ENCODE data around the gene SLC25A25.
"Not testable (repeated sequence)": the region's sequence is repeated elsewhere in the genome, so short reads cannot be mapped to it uniquely, and the experiment has no call there.

SLC25A25 gene

DNA sequence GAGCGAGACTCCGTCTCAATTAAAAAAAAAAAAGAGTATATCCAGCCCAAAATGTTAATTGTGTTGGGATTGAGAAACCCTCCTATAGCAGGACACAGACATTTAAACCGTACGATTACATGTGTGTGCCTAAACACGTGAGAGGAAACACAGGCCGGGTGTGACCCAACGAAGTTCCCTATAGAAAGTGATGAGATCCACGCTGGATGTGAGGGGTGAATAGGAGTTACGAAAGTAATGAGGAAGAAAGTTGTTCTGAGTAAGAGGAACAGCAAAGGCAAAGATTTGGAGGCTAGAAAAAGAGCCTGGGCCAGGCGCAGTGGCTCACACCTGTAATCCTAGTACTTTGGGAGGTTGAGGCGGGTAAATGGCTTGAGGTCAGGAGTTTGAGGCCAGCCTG lies 14.5 kb upstream of the SLC25A25 start:
- DNase-seq, result no peak

DNA sequence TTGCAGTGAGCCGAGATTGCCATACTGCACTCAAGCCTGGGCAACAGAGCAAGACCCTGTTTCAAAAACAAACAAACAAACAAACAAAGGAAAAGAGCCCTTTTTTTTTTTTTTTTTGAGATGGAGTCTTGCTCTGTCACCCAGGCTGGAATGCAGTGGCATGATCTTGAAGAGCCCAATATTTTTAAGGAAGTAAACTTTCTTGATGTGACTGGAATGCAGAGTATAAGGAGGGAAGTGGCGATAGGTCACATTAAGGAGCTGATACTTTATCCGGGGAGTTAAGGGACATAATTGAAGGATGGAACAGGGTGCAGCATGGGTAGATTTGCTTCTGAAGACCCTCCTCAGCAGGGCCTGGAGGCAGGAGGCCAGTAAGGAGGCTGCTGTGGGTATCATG lies 13.9 kb upstream of the SLC25A25 start:
- DNase-seq, result no peak

- no peak for DNase-seq
Measured at GRCh38 chr9:128055344-128056040, 12.5 kb upstream of the SLC25A25 start.

- DNase-seq, result no peak
Measured at GRCh38 chr9:128056086-128056485, 11.9 kb upstream of the SLC25A25 start.

DNA sequence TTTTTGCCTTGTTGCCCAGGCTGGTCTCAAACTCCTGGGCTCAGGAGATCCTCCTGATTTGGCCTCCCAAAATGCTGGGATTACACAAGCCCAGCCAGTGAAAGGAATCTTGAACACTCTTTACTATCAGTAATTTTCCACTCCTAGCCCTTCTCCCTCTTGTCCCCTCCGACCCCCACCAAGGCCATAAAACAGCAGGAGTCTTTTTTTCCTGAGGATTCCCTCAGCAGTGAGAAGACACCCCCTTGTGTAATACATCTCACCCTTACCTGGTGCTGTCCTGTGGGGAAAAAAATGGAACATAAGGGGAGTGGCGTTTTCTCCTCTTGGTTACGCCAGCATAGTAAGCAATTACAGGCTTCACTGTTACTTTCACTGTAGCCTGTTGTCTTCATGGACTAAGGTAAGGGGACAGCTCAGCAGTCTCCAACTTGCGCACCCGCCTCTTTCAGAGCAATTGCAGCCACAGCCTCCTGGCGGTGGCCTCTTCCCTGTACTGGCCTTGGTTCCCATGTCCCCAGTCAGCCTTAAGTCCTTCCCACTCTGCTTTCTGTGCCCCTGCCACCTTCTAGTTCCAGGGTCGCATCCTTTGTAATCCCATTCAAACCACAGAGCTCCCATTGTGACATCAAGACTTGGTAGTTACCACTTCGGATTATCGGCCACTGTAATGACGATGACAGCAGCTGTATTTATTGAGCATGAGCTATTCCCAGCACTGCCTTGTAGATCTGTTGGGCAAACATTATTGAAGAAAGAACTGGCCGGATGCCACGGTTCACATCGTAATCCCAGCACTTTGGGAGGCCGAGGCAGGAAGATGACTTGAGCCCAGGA lies 10.9 kb upstream of the SLC25A25 start:
- no peak for DNase-seq

- no peak for DNase-seq
Measured at GRCh38 chr9:128057724-128058409, 10.2 kb upstream of the SLC25A25 start.

- DNase-seq, result no peak
Measured at GRCh38 chr9:128059365-128059983, 8.6 kb upstream of the SLC25A25 start.

DNA sequence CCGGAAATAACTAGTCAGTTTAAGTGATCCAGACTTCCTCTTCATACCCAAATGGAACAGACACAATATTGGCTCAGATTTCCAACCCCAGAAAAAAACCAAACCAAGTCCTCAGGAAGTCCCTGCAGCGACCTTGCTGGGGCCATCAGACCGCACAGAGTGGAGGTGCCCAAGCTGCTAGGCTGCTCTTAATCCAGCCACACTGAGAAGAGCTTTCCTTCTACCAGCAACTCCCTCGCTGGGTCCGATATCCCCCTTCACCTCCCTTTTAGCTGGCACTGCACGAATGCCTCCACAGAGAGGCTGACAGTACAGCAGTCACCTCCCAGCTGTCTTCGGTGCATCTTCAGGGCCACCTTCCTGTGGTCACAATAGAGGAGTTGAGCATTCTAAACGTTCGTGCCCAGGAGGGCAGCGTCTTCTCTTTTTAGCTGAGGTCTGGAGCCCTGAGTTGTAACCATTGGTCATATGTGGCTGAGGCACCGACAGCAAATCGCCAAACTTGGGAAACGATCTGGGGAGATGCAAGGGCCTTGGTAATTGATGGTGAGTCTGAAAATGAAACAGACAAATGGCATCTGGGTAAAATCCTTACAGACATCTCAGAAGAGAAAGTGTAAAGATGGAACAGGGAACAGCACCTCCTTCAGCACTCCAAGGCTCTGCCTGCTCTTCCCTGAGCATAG lies 6.6 kb upstream of the SLC25A25 start:
- DNase-seq, result no peak

- DNase-seq, result no peak
Measured at GRCh38 chr9:128062279-128062678, 5.8 kb upstream of the SLC25A25 start.

GRCh38 chr9:128062846-128063831 lies 4.9 kb upstream of the SLC25A25 start:
- no peak for DNase-seq

GRCh38 chr9:128065907-128066712 lies 1.9 kb upstream of the SLC25A25 start:
- no peak for DNase-seq

DNA sequence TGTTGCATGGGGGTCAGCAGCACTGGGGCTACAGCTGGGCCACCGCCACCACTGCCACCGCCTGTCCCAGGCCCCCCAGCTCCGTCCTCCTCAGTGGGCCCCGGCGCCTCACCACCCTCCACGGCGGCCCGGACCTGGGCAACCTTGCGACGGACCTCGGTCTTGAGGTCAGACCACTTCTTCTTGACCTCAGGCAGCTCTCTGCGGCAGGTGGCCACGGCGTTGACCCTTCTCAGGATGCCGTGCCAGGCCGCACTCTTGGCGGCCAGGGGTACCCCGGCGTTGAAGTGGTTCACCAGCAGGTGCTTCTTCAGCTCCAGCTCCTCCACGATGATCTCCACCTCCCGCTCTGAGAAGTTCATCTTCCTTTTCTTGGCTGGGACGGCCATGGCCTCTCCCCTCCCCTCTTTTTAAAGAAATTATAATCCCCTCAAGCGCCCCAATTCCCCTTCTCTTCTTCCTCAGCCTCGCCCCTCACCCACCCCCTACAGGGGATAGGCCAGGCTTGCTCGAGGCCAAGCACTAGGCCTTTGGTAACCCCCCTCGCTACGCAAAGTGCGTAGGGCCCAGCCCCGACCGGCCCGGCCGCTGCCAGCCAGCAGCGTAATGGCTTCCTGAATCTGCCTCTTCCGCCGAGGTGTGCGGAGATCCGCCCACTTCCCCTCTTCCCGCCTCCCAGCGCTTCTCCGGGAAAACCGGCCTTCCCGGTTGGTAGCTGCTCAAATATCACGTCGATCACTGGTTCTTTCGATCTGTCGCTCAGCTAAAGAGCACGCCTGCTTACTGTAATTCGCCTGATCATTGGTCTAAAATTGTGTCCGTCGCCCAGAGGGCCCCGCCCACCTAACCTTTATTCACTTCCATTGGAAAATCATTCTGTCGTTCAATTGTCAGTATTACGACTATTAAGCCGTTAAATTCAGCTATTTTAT lies 1.1 kb upstream of the SLC25A25 start, which contains the start of gene NAIF1:
Gene NAIF1, minus strand, starts transcription at position 608 of the 932 bp plus-strand sequence. Its CDS starts 219 bp downstream, at position 389.
- peak; percentile 98 for DNase-seq

DNA sequence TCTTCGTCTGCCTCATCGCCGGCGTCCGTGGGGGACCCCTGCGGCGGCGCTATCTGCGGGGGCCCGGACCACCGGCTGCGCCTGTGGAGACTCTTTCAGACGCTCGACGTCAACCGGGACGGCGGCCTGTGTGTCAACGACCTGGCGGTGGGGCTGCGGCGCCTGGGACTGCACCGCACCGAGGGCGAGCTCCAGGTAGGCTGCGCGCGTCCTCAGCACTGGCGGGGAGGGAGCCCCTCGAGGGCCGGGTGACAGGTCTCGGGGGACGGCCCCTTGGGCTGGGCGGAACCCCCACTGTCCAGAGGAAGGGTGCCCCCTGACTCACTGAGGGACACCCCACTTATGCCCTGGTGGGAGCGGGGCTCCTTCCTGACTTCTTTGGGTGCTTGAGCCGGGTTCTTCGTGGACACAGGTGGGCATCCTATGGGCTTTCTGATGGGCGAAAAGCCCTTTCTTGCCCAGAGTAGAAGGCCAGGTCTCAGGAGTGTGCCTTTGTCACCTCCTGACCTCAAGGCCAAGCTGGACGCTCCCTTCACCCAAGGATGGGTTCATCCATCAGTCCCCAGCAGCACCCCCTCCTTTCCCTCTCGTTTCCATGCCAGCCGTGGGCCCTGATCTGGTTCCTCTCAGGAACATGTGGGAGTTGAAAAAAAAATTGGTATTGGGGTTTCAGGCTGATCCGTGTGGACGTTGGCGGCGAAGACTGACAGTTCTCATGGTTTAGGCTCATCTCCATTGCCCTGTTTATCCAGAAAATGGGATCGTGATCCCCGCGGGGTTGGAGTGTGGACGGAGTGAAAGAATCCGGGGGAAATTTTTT lies 564 bp downstream of the SLC25A25 start:
- no peak for DNase-seq

GRCh38 chr9:128070874-128071273 lies 2.8 kb downstream of the SLC25A25 start:
- DNase-seq, result no peak

DNA sequence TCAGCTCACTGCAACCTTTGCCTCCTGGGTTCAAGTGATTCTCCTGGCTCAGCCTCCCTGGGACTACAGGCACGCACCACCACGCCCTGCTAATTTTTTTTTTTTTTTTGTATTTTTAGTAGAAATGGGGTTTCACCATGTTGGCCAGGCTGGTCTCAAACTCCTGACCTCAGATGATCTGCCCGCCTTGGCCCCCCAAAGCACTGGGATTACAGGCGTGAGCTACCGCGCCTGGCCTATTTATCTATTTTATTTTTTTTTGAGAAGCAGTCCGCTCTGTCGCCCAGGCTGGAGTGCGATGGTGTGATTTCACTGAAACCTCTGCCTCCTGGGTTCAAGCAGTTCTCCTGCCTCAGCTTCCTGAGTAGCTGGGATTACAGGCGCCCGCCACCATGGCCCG lies 3.4 kb downstream of the SLC25A25 start:
- not testable (repeated sequence) for DNase-seq

- DNase-seq, result peak; percentile 78
Measured at GRCh38 chr9:128072144-128073021, 4.4 kb downstream of the SLC25A25 start.

DNA sequence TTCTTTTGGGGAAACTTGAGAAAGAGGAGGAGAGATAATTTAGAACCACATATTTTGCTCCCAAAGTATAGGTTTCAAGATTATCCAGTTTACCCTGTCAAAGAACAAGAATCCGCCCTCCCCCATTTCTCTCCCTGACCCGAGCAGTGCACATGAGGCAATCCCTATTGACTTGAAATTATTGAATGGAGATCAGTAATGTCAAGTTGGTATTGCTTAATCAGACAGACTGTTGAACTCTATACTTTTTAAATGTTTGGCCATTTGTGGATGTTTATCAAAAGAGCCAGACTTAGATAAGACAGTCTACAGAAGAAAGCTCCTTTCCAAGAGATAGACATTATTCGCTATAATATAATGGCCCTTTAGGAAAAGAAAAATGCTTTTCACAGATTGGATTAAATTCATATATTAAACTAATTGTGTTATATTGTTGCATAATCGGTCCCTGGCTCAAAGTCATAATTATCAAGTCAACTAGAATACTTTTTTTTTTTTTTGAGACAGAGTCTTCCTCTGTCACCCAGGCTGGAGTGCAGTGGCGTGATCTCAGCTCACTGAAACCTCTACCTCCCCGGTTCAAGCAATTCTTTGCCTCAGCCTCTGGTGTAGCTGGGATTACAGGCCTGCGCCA lies 5.3 kb downstream of the SLC25A25 start:
- no peak for DNase-seq
